Activated CD8-positive, alpha-beta T cell treated with anti-CD3 and anti-CD28 coated beads for 36 hours (primary cell): ENCODE results near the gene FBLIM1. TPM values are rescaled to one million over a fixed set of nuclear protein-coding genes. Genes with fewer than 3 reads are reported as not detected.

ENCODE experiments used
- ATAC-seq: fragments of 200-7000 bp; cut with Tn5 transposase; one replicate; pipeline ENCODE4 v1.10.0; 2021; ENCODE audit warnings: mild to moderate bottlenecking, moderate library complexity
- CTCF ChIA-PET: fragments of 350-600 bp; sonication (Branson Sonifier 250); formaldehyde crosslinking; loops from one replicate; lab custom pipeline; 2021; ENCODE audit warnings: antibody characterized with exemption; lab: Charles Lee
- POLR2A ChIA-PET: fragments of 350-600 bp; sonication (Branson Sonifier 250); formaldehyde crosslinking; loops from one replicate; lab custom pipeline; 2021; ENCODE audit warnings: antibody characterized with exemption; lab: Charles Lee
- DNase-seq: peaks from one replicate; pipeline ENCODE4 v3.0.0-alpha.2; 2020
- H3K27ac Mint-ChIP-seq: one replicate; pipeline ENCODE4 v1.8.0; 2021; ENCODE audit warnings: mild to moderate bottlenecking, mixed read lengths
- H3K27me3 Mint-ChIP-seq: one replicate; pipeline ENCODE4 v1.8.0; 2021; ENCODE audit warnings: mixed read lengths
- H3K36me3 Mint-ChIP-seq: one replicate; pipeline ENCODE4 v1.8.0; 2021; ENCODE audit warnings: low read depth, mixed read lengths
- H3K4me1 Mint-ChIP-seq: one replicate; pipeline ENCODE4 v1.8.0; 2021; ENCODE audit warnings: low read depth, mixed read lengths
- H3K4me3 Mint-ChIP-seq: one replicate; pipeline ENCODE4 v1.8.0; 2021; ENCODE audit warnings: mild to moderate bottlenecking, moderate library complexity, mixed read lengths
- H3K9me3 Mint-ChIP-seq: one replicate; pipeline ENCODE4 v1.8.0; 2021; ENCODE audit warnings: mixed read lengths
- CTCF ChIP-seq: fragments of 200-600 bp; IDR thresholded peaks from one replicate; pipeline ENCODE4 v1.8.0; 2022; ENCODE audit warnings: antibody characterized with exemption, mild to moderate bottlenecking
- intact Hi-C: fragments of 100-400 bp; cut with micrococcal nuclease; formaldehyde crosslinking; loops from one replicate; pipeline ENCODE4 v1.10.0; 2022
- total RNA-seq, 2 experiments: library from RNA; stranded (reverse); gene quantifications; one replicate each; pipeline ENCODE4 v1.2.3, GENCODE V29; 2021

Gene FBLIM1
- total RNA-seq, 2 experiments from 2014 or later: not detected

- POLR2A ChIA-PET: no interaction called here
- ATAC-seq: peak; percentile 83
- H3K36me3 Mint-ChIP-seq: no peaks in the 10 kb centered on the region
- CTCF ChIA-PET: interaction anchor here (0.6 to 1.4 kb wide), 2 partner anchors 16 to 298 kb away, joined by 3 to 4 read pairs; no protein-coding TSS in a partner anchor
- H3K4me3 Mint-ChIP-seq: no peak overlapping the region
- intact Hi-C loops: no loop called here
- H3K4me1 Mint-ChIP-seq: peaks cover 9% of the 10 kb centered on the region
- DNase-seq: peak; percentile 59
- TF ChIP-seq CTCF: no peak
- no peak overlapping the region for H3K27ac Mint-ChIP-seq
- H3K9me3 Mint-ChIP-seq: no peaks in the 10 kb centered on the region
- H3K27me3 Mint-ChIP-seq: peaks cover 1% of the 10 kb centered on the region
These were observed 40.6 kb downstream of the FBLIM1 start for GRCh38 chr1:15799004-15799867.

- ATAC-seq: no peak
- H3K27ac Mint-ChIP-seq: no peak overlapping the region
- no peaks in the 10 kb centered on the region for H3K36me3 Mint-ChIP-seq
- DNase-seq: no peak
- H3K27me3 Mint-ChIP-seq: peaks cover 1% of the 10 kb centered on the region
- H3K4me3 Mint-ChIP-seq: no peak overlapping the region
- no peaks in the 10 kb centered on the region for H3K9me3 Mint-ChIP-seq
- no peak for TF ChIP-seq CTCF
- ChIA-PET CTCF (interaction anchor here (1.4 kb wide), 1 partner anchor 15 kb away, joined by 4 read pairs; no protein-coding TSS in a partner anchor), POLR2A (interaction anchor here (1.3 kb wide), 1 partner anchor 69 kb away, joined by 3 read pairs; no protein-coding TSS in a partner anchor)
- peaks cover 6% of the 10 kb centered on the region for H3K4me1 Mint-ChIP-seq
- intact Hi-C loops: loop anchor here (5.0 to 10.0 kb wide), 2 partner anchors 192 to 255 kb away; no protein-coding TSS in a partner anchor
These were observed 41.6 kb downstream of the FBLIM1 start for GRCh38 chr1:15799928-15800835.

- TF ChIP-seq CTCF: no peak
- DNase-seq (no peak), ATAC-seq (no peak)
- no peak overlapping the region for H3K4me3 Mint-ChIP-seq
- peaks cover 1% of the 10 kb centered on the region for H3K27me3 Mint-ChIP-seq
- POLR2A ChIA-PET: no interaction called here
- H3K9me3 Mint-ChIP-seq: no peaks in the 10 kb centered on the region
- CTCF ChIA-PET: interaction anchor here (0.8 to 2.2 kb wide), 5 partner anchors 8 to 252 kb away, joined by 3 to 16 read pairs (median 5); no protein-coding TSS in a partner anchor
- no peak overlapping the region for H3K27ac Mint-ChIP-seq
- no peaks in the 10 kb centered on the region for H3K36me3 Mint-ChIP-seq
- intact Hi-C loops: loop anchor here (5.0 to 10.0 kb wide), 2 partner anchors 190 to 252 kb away; no protein-coding TSS in a partner anchor
- H3K4me1 Mint-ChIP-seq: peaks cover 4% of the 10 kb centered on the region
These were observed 43.8 kb downstream of the FBLIM1 start for GRCh38 chr1:15802234-15802965.

- CTCF ChIA-PET: interaction anchor here (1.1 to 2.2 kb wide), 5 partner anchors 9 to 204 kb away, joined by 3 to 16 read pairs (median 5); no protein-coding TSS in a partner anchor
- H3K27ac Mint-ChIP-seq: no peak overlapping the region
These were observed 44.8 kb downstream of the FBLIM1 start for GRCh38 chr1:15803380-15803779.

More at GRCh38 chr1:15803380-15803779, 44.8 kb downstream of the FBLIM1 start:
- no peaks in the 10 kb centered on the region for H3K9me3 Mint-ChIP-seq
- POLR2A ChIA-PET: no interaction called here
- DNase-seq (peak; percentile 27), ATAC-seq (peak; percentile 50)
- H3K4me3 Mint-ChIP-seq: no peak overlapping the region
- intact Hi-C loops: loop anchor here (5.0 to 10.0 kb wide), 2 partner anchors 189 to 251 kb away; no protein-coding TSS in a partner anchor
- peaks cover 4% of the 10 kb centered on the region for H3K4me1 Mint-ChIP-seq
- peak; percentile 47 for TF ChIP-seq CTCF
- peaks cover 1% of the 10 kb centered on the region for H3K27me3 Mint-ChIP-seq
- no peaks in the 10 kb centered on the region for H3K36me3 Mint-ChIP-seq
